Endothelial cell of umbilical vein (primary cell): Measurements from ENCODE around the gene PLA2G5. TPM values are rescaled to one million over a fixed set of nuclear protein-coding genes. Genes with fewer than 3 reads are reported as not detected.

Experiments used
- BruUV-seq: library from RNA; stranded (reverse); fragments of 400-500 nt; replicated peaks from 2 replicates; lab custom pipeline; 2021; lab: Mats Ljungman, UMichigan
- CTCF ChIA-PET: fragments of 300-600, 350-600 bp; sonication (Branson Sonifier 250); formaldehyde crosslinking; loops from one replicate; lab custom pipeline; 2021; ENCODE audit warnings: antibody characterized with exemption, inconsistent platforms; lab: Charles Lee
- POLR2A ChIA-PET: fragments of 300-600, 350-600 bp; sonication (Branson Sonifier 250); formaldehyde crosslinking; loops from one replicate; lab custom pipeline; 2021; ENCODE audit warnings: antibody characterized with exemption, inconsistent platforms; lab: Charles Lee
- DNase-seq: peaks from one replicate; pipeline ENCODE4 v3.0.0-alpha.2; 2011; ENCODE audit warnings: low read depth, low spot score
- FAIRE-seq: peaks from 2 replicates; lab custom pipeline; 2011; peaks lifted over from hg19 to GRCh38; lab: Jason Lieb, UNC
- H2AFZ ChIP-seq: 2 replicates; pipeline ENCODE4 v1.6.0; 2012; ENCODE audit warnings: low read depth, low read length, control low read depth, inconsistent platforms
- H3K27ac ChIP-seq: 2 replicates; pipeline ENCODE4 v1.5.1; 2011; ENCODE audit warnings: low read depth, mild to moderate bottlenecking, control low read depth, low read length, moderate library complexity; ENCODE audit not compliant: insufficient read depth
- H3K27me3 ChIP-seq, 2 experiments: 2 replicates each; pipeline versions ENCODE4 v1.6.0 to v1.6.1; 2011; ENCODE audit warnings: low read length in 2 of 2, mixed read lengths in 1 of 2; ENCODE audit not compliant: control insufficient read depth in 2 of 2, insufficient read depth in 2 of 2
- H3K36me3 ChIP-seq, 2 experiments: 2 replicates in 1 of 2; 3 replicates in 1 of 2; pipeline ENCODE4 v1.5.1; 2011; ENCODE audit warnings: low read length in 2 of 2, mild to moderate bottlenecking in 1 of 2, moderate library complexity in 1 of 2; ENCODE audit not compliant: control insufficient read depth in 2 of 2, insufficient read depth in 2 of 2; ENCODE audit errors: extremely low read depth in 1 of 2
- H3K4me1 ChIP-seq: 3 replicates; pipeline ENCODE4 v1.5.1; 2011; ENCODE audit warnings: mild to moderate bottlenecking, low read length; ENCODE audit not compliant: control insufficient read depth, insufficient read depth; ENCODE audit errors: extremely low read depth
- H3K4me2 ChIP-seq: 2 replicates; pipeline ENCODE4 v1.6.1; 2011; ENCODE audit warnings: low read length, control low read depth, mixed read lengths; ENCODE audit not compliant: insufficient read depth
- H3K4me3 ChIP-seq, 3 experiments: fragments of 200-600 bp in 1 of 3; sonication (generic), shearing (Covaris generic) in 1 of 3; replicated peaks in 1 of 3; 2 replicates each; pipeline ENCODE4 v1.5.1; 2011 to 2016; ENCODE audit warnings: control low read depth in 3 of 3, low read length in 3 of 3, mild to moderate bottlenecking in 2 of 3, inconsistent platforms in 1 of 3, low read depth in 1 of 3, moderate library complexity in 1 of 3; ENCODE audit not compliant: insufficient read depth in 1 of 3
- H3K79me2 ChIP-seq: 2 replicates; pipeline ENCODE4 v1.6.0; 2012; ENCODE audit warnings: low read length, inconsistent platforms; ENCODE audit not compliant: control insufficient read depth, insufficient read depth
- H3K9ac ChIP-seq: replicated peaks from 2 replicates; pipeline ENCODE3; 2011; ENCODE audit warnings: low read length, control low read depth; ENCODE audit not compliant: insufficient read depth; ENCODE audit errors: extremely low read depth
- H3K9me1 ChIP-seq: replicated peaks from 3 replicates; pipeline ENCODE4 v1.6.0; 2011; ENCODE audit warnings: mild to moderate bottlenecking, low read length; ENCODE audit not compliant: control insufficient read depth, insufficient read depth; ENCODE audit errors: extremely low read depth
- H3K9me3 ChIP-seq: replicated peaks from 2 replicates; pipeline ENCODE4 v1.5.1; 2012; ENCODE audit warnings: low read length, inconsistent platforms; ENCODE audit not compliant: control insufficient read depth, insufficient read depth
- H4K20me1 ChIP-seq: replicated peaks from 2 replicates; pipeline ENCODE3; 2011; ENCODE audit warnings: mild to moderate bottlenecking, low read length; ENCODE audit not compliant: control insufficient read depth, insufficient read depth; ENCODE audit errors: extremely low read depth
- CTCF ChIP-seq, 2 donors: IDR thresholded peaks; 1 replicate in 1 of 2; 2 replicates in 1 of 2; pipeline ENCODE4 v1.5.1; 2011; ENCODE audit warnings: low read length in 2 of 2, mild to moderate bottlenecking in 2 of 2, moderate library complexity in 2 of 2, control low read depth in 1 of 2, inconsistent platforms in 1 of 2, low read depth in 1 of 2; ENCODE audit not compliant: insufficient read depth in 1 of 2; ENCODE audit errors: extremely low read depth in 1 of 2
- EZH2 ChIP-seq: IDR thresholded peaks from 2 replicates; pipeline ENCODE4 v1.6.1; 2012; ENCODE audit warnings: borderline replicate concordance, low read depth, mild to moderate bottlenecking, moderate library complexity, low read length, inconsistent platforms; ENCODE audit not compliant: severe bottlenecking
- FOS ChIP-seq: IDR thresholded peaks from 2 replicates; pipeline ENCODE4 v1.6.1; 2011; ENCODE audit warnings: mild to moderate bottlenecking, low read length, moderate library complexity, borderline replicate concordance; ENCODE audit not compliant: insufficient read depth
- GATA2 ChIP-seq: IDR thresholded peaks from 2 replicates; pipeline ENCODE4 v1.7.0; 2011; ENCODE audit warnings: low read depth, mild to moderate bottlenecking, moderate library complexity, mixed read lengths, low read length; ENCODE audit not compliant: insufficient read length, insufficient read depth
- JUN ChIP-seq: IDR thresholded peaks from 2 replicates; pipeline ENCODE4 v1.6.1; 2011; ENCODE audit warnings: borderline replicate concordance, low read depth; ENCODE audit not compliant: insufficient read length, insufficient read depth
- MAX ChIP-seq: IDR thresholded peaks from 2 replicates; pipeline ENCODE4 v1.6.1; 2011; ENCODE audit not compliant: insufficient read depth, insufficient read length
- MYC ChIP-seq: IDR thresholded peaks from one replicate; pipeline ENCODE4 v1.6.1; 2011; ENCODE audit warnings: mild to moderate bottlenecking, low read depth, low read length
- POLR2A ChIP-seq: IDR thresholded peaks from 2 replicates; pipeline ENCODE4 v1.6.1; 2012; ENCODE audit warnings: low read depth, mild to moderate bottlenecking, control low read depth, low read length
- POLR2AphosphoS5 ChIP-seq: IDR thresholded peaks from 2 replicates; pipeline ENCODE4 v1.6.1; 2012; ENCODE audit warnings: low read depth, mild to moderate bottlenecking, control low read depth, low read length, moderate library complexity; ENCODE audit not compliant: insufficient read depth
- dilution Hi-C: fragments of 300-500 bp; cut with MboI; formaldehyde crosslinking; loops from one replicate; pipeline ENCODE4 v1.15.0; 2019; ENCODE audit warnings: low sequenced_read_pairs; ENCODE audit not compliant: extremely low pct_ligation_motif_present
- intact Hi-C: fragments of 100-400 bp; cut with micrococcal nuclease; formaldehyde crosslinking; loops from one replicate; pipeline ENCODE4 v1.10.0; 2022
- polyA plus RNA-seq, 4 experiments: library from polyadenylated mRNA; depleted of rRNA in 3 of 4; stranded (reverse) in 3 of 4; unstranded in 1 of 4; fragments of >200 nt; gene quantifications; 2 replicates each; pipeline versions ENCODE4 v1.2.1 to v1.2.3, GENCODE V29; 2011 to 2012; ENCODE audit warnings: missing spikeins in 1 of 4
- total RNA-seq: library from RNA; stranded (reverse); gene quantifications from 2 replicates; pipeline ENCODE4 v1.2.3, GENCODE V29; 2021

PLA2G5 gene
- total and polyA plus RNA-seq, 2 donors (not counting 3 experiments of a cell fraction or from before 2014, with no cell fraction given): 0.06 TPM; not detected in 1

GRCh38 chr1:20031836-20032235 lies 38.2 kb upstream of the PLA2G5 start:
- POLR2A ChIA-PET: no interaction called here
- no peak overlapping the region for H3K4me3 ChIP-seq
- no peaks in the 10 kb centered on the region for H3K9me3 ChIP-seq
- no peak overlapping the region for H3K4me2 ChIP-seq
- peaks cover 0 to 4% of the 10 kb centered on the region in 2 experiments for H3K27me3 ChIP-seq
- H3K9ac ChIP-seq: no peak overlapping the region
- H4K20me1 ChIP-seq: no peaks in the 10 kb centered on the region
- CTCF ChIA-PET: no interaction called here
- no peak overlapping the region for H3K27ac ChIP-seq
- H2AFZ ChIP-seq: no peak overlapping the region
- dilution Hi-C loops: no loop called here
- H3K4me1 ChIP-seq: no peaks in the 10 kb centered on the region
- FAIRE-seq (no peak), DNase-seq (no peak)
- TF ChIP-seq FOS (no peak), MAX (no peak), MYC (no peak), EZH2 (no peak), JUN (no peak), GATA2 (no peak), POLR2A (no peak), CTCF (IDR thresholded peaks at IDR 0.05; ENCODE audit: extremely low read depth in 1 of 2, insufficient read depth in 1 of 2, low read depth in 1 of 2, low read length in 2 of 2) (no peak), POLR2AphosphoS5 (no peak)
- H3K36me3 ChIP-seq: no peaks in the 10 kb centered on the region
- no TSS peak for BruUV-seq
- H3K79me2 ChIP-seq: no peaks in the 10 kb centered on the region
- H3K9me1 ChIP-seq: no peaks in the 10 kb centered on the region
- intact Hi-C loops: no loop called here
